ENCODE data around the gene TCF15. TPM values are rescaled to one million over a fixed set of nuclear protein-coding genes. Genes with fewer than 3 reads are reported as not detected.
A peak's percentile ranks its signal among the peaks of the same experiment; 100 is the strongest.
"Not testable (repeated sequence)": the region's sequence is repeated elsewhere in the genome, so short reads cannot be mapped to it uniquely, and the experiment has no call there.

TCF15 gene
- total and polyA plus RNA-seq, 5 experiments from 2014 or later, result not detected

DNA sequence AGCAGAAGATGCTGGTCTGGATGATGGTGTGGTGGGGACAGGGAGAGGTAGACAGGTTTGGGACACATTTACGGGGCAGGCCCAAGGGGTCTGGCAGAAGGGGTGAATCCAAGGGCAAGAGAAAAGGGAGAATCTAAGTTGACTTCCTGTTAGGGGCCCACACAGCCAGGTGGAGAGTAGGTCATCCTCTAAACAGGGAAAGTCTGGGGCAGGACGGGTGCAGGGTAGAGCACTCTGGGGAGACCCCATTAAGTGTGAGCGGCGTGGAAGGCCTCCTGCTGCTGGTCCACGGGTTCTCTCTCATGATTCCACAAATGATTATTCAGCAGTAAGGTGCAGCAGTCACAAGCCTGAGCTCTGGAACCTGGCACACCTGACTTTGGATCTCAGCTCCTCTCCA is 40.2 kb upstream of the TCF15 start:
- POLR2A ChIA-PET, result no interaction called here
- Mint-ChIP-seq H3K27ac (peak overlapping the region in 2 of 10 donors; percentile 2 to 41), H3K27me3 (peaks cover 0 to 54% (median 10%) of the 10 kb centered on the region in 5 donors), H3K4me3 (peak overlapping the region in 1 of 10 donors; percentile 5), H3K9me3 (no peaks in the 10 kb centered on the region), H3K36me3 (peaks cover 0 to 4% (median 0%) of the 10 kb centered on the region in 3 donors), H3K4me1 (peaks cover 0 to 31% (median 15%) of the 10 kb centered on the region in 4 donors)
- DNase-seq (no peak), ATAC-seq (no peak)

GRCh38 chr20:647479-648019 is 37.4 kb upstream of the TCF15 start:
- H3K27ac Mint-ChIP-seq, result no peak overlapping the region
- ATAC-seq (no peak), DNase-seq (no peak)
- peaks cover 6 to 59% (median 16%) of the 10 kb centered on the region in 5 donors for H3K27me3 Mint-ChIP-seq
- no peak overlapping the region for H3K4me3 Mint-ChIP-seq
- peaks cover 0 to 24% (median 13%) of the 10 kb centered on the region in 4 donors for H3K4me1 Mint-ChIP-seq
- H3K36me3 Mint-ChIP-seq, result peaks cover 0 to 4% (median 0%) of the 10 kb centered on the region in 3 donors
- H3K9me3 Mint-ChIP-seq, result no peaks in the 10 kb centered on the region
- POLR2A ChIA-PET, result no interaction called here

- Mint-ChIP-seq H3K4me3 (no peak overlapping the region), H3K4me1 (peaks cover 0 to 17% (median 10%) of the 10 kb centered on the region in 4 donors), H3K9me3 (no peaks in the 10 kb centered on the region), H3K27me3 (peaks cover 6 to 53% (median 16%) of the 10 kb centered on the region in 5 donors), H3K27ac (peak overlapping the region in 1 of 10 donors; percentile 59), H3K36me3 (peaks cover 0 to 4% (median 0%) of the 10 kb centered on the region in 3 donors)
- POLR2A ChIA-PET, result no interaction called here
- ATAC-seq, result no peak
- DNase-seq, result no peak
Measured at GRCh38 chr20:646868-647233, 36.7 kb upstream of the TCF15 start.

GRCh38 chr20:646107-646867 is 36.2 kb upstream of the TCF15 start:
- peak overlapping the region in 1 of 10 donors; percentile 59 for H3K27ac Mint-ChIP-seq

GRCh38 chr20:645318-646106 is 35.4 kb upstream of the TCF15 start:
- Mint-ChIP-seq H3K4me3 (no peak overlapping the region), H3K9me3 (no peaks in the 10 kb centered on the region), H3K27me3 (peaks cover 6 to 39% (median 21%) of the 10 kb centered on the region in 5 donors), H3K36me3 (peaks cover 0 to 4% (median 0%) of the 10 kb centered on the region in 3 donors), H3K4me1 (peaks cover 5 to 18% (median 12%) of the 10 kb centered on the region in 4 donors), H3K27ac (no peak overlapping the region)
- POLR2A ChIA-PET, result no interaction called here
- DNase-seq (peak; percentile 15 to 77 (median 59)), ATAC-seq (peak; percentile 69 to 78)

More at GRCh38 chr20:646107-646867, 36.2 kb upstream of the TCF15 start:
- Mint-ChIP-seq H3K4me3 (no peak overlapping the region), H3K27me3 (peaks cover 6 to 47% (median 18%) of the 10 kb centered on the region in 5 donors), H3K4me1 (peaks cover 4 to 16% (median 10%) of the 10 kb centered on the region in 4 donors), H3K9me3 (no peaks in the 10 kb centered on the region), H3K36me3 (peaks cover 0 to 4% (median 0%) of the 10 kb centered on the region in 3 donors)
- POLR2A ChIA-PET, result no interaction called here
- ATAC-seq, result no peak
- no peak for DNase-seq

- DNase-seq (no peak), ATAC-seq (no peak)
- Mint-ChIP-seq H3K4me1 (peaks cover 3 to 18% (median 12%) of the 10 kb centered on the region in 4 donors), H3K27ac (no peak overlapping the region), H3K4me3 (no peak overlapping the region), H3K9me3 (no peaks in the 10 kb centered on the region), H3K27me3 (peaks cover 6 to 32% (median 21%) of the 10 kb centered on the region in 5 donors), H3K36me3 (peaks cover 0 to 4% (median 2%) of the 10 kb centered on the region in 3 donors)
- POLR2A ChIA-PET, result no interaction called here
Measured at GRCh38 chr20:644692-645317, 34.7 kb upstream of the TCF15 start.

GRCh38 chr20:642398-643174 is 32.5 kb upstream of the TCF15 start:
- POLR2A ChIA-PET, result no interaction called here
- H3K27me3 Mint-ChIP-seq, result peaks cover 6 to 26% (median 20%) of the 10 kb centered on the region in 5 donors
- ATAC-seq (no peak), DNase-seq (no peak)
- peaks cover 3 to 18% (median 12%) of the 10 kb centered on the region in 4 donors for H3K4me1 Mint-ChIP-seq
- no peaks in the 10 kb centered on the region for H3K9me3 Mint-ChIP-seq
- peaks cover 0 to 2% (median 0%) of the 10 kb centered on the region in 3 donors for H3K36me3 Mint-ChIP-seq
- H3K4me3 Mint-ChIP-seq, result peak overlapping the region; percentile 5 to 75 (median 45)
- H3K27ac Mint-ChIP-seq, result no peak overlapping the region

DNA sequence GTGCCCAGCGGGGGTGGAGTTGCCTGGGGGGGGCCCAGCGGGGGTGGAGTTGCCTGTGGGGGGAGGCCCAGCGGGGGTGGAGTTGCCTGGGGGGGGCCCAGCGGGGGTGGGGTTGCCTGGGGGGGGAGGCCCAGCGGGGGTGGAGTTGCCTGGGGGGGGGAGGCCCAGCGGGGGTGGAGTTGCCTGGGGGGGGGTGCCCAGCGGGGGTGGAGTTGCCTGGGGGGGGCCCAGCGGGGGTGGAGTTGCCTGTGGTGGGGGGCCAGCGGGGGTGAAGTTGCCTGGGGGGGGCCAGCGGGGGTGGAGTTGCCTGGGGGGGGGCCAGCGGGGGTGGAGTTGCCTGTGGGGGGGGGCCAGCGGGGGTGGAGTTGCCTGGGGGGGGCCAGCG is 31.9 kb upstream of the TCF15 start:
- Mint-ChIP-seq H3K4me1 (peaks cover 3 to 18% (median 12%) of the 10 kb centered on the region in 4 donors), H3K27me3 (peaks cover 6 to 29% (median 20%) of the 10 kb centered on the region in 5 donors)
- H3K4me3 Mint-ChIP-seq, ATAC-seq, H3K27ac Mint-ChIP-seq, DNase-seq, POLR2A ChIA-PET, H3K36me3 Mint-ChIP-seq, H3K9me3 Mint-ChIP-seq: not testable (repeated sequence)

- Mint-ChIP-seq H3K4me3 (peak overlapping the region in 9 of 10 donors; percentile 20 to 70 (median 60)), H3K27ac (peak overlapping the region in 4 of 10 donors; percentile 3 to 32 (median 22)), H3K9me3 (no peaks in the 10 kb centered on the region), H3K4me1 (peaks cover 3 to 18% (median 12%) of the 10 kb centered on the region in 4 donors), H3K27me3 (peaks cover 6 to 29% (median 20%) of the 10 kb centered on the region in 5 donors), H3K36me3 (peaks cover 0 to 2% (median 0%) of the 10 kb centered on the region in 3 donors)
- POLR2A ChIA-PET, result no interaction called here
- DNase-seq (no peak), ATAC-seq (no peak)
Measured at GRCh38 chr20:641516-641875, 31.4 kb upstream of the TCF15 start.

DNA sequence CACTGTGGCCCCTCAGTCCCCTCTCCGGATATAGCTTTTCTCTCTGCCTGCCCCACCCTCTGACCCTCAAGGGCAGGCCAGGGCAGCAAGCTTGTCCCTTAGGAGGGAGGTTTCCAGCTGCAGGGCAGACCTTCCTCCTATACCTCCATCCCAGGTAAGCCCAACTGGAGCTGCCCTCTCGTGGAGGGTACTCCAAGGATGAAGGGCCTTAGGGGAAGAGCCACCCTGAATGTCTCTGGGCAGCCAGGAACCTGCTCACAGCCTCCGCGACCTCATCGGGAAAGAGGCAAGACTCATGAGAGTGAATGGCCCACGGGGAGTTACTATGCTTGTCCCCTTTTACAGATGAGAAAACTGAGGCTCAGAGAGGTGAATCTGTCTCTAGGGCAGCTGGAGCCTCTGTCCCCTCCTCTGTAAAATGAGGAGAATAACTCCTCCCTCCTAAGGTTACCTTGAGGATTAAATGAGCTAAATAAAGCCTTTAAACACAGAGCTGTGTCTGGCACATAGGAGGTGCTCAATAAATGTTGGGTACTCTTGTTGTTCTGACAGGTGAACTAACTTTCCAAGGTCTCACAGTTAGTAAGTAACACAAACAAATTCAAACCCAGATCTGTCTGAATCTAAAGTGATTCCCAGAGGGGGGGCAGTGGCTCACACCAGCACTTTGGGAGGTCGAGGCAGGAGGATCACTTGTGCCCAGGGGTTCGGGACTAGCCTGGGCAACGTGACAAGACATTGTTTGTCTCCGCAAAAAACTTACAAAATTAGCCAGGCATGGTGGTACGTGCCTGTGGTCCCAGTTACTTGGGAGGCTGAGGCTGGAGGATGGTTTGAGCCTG is 30.8 kb upstream of the TCF15 start:
- peak overlapping the region in 4 of 10 donors; percentile 28 to 69 (median 48) for H3K27ac Mint-ChIP-seq

DNA sequence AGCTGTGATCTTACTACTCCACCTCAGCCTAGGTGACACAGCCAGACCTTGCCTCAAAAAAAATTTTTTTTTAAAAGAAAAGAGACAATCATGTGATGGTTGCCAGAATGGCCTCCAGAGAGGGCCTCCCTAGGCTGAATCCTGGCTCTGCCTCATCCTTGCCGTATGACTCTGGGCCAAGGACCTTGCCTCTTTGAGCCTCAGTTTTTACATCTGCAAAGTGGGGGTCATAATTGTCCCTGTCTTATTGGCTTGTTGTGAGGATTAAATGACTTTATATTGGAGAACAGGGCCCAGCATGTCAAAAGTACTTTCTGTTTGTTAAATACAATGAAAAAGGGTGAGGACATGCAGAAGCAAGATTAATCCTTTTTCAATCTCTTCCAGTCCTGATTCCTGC is 28.5 kb upstream of the TCF15 start:
- peaks cover 2 to 14% (median 9%) of the 10 kb centered on the region in 4 donors for H3K4me1 Mint-ChIP-seq
- no peaks in the 10 kb centered on the region for H3K9me3 Mint-ChIP-seq
- ATAC-seq, result no peak
- H3K27me3 Mint-ChIP-seq, result peaks cover 5 to 27% (median 9%) of the 10 kb centered on the region in 5 donors
- H3K27ac Mint-ChIP-seq, result no peak overlapping the region
- POLR2A ChIA-PET, result no interaction called here
- H3K4me3 Mint-ChIP-seq, result no peak overlapping the region
- no peak for DNase-seq
- peaks cover 0 to 2% (median 0%) of the 10 kb centered on the region in 3 donors for H3K36me3 Mint-ChIP-seq

More for the DNA sequence above, 30.8 kb upstream of the TCF15 start:
- peaks cover 6 to 31% (median 20%) of the 10 kb centered on the region in 5 donors for H3K27me3 Mint-ChIP-seq
- ATAC-seq (no peak), DNase-seq (no peak)
- H3K4me1 Mint-ChIP-seq, result peaks cover 3 to 17% (median 12%) of the 10 kb centered on the region in 4 donors
- peak overlapping the region; percentile 20 to 70 (median 56) for H3K4me3 Mint-ChIP-seq
- peaks cover 0 to 2% (median 0%) of the 10 kb centered on the region in 3 donors for H3K36me3 Mint-ChIP-seq
- POLR2A ChIA-PET, result no interaction called here
- no peaks in the 10 kb centered on the region for H3K9me3 Mint-ChIP-seq

Data from naive thymus-derived CD8-positive, alpha-beta T cell (primary cell).